Measurements from ENCODE around the gene RND2.
"Not testable (repeated sequence)": the region's sequence is repeated elsewhere in the genome, so short reads cannot be mapped to it uniquely, and the experiment has no call there.

The RND2 gene

GRCh38 chr17:43024407-43025289, at the start of gene RND2:
TSS of gene RND2 (plus strand) at chr17:43025231. CDS start at chr17:43025348, 117 bp downstream.
- DNase-seq (ENCODE audit: low read depth in 2 of 2): peak; percentile 68 to 69

- DNase-seq (ENCODE audit: low read depth in 2 of 2): no peak
Measured at GRCh38 chr17:42975265-42975664, 49.8 kb upstream of the RND2 start.

GRCh38 chr17:42975701-42976100, 49.3 kb upstream of the RND2 start:
- not testable (repeated sequence) for DNase-seq (ENCODE audit: low read depth in 2 of 2)

- DNase-seq (ENCODE audit: low read depth in 2 of 2): no peak
Measured at GRCh38 chr17:42979511-42980273, 45.3 kb upstream of the RND2 start, which contains the start of gene PTGES3L. TSS of gene PTGES3L (minus strand) at chr17:42980080. CDS start at chr17:42980053, 27 bp downstream.

GRCh38 chr17:42980274-42980765, 44.7 kb upstream of the RND2 start, which contains the start of gene RUNDC1:
TSS of gene RUNDC1 (plus strand) at chr17:42980565. CDS start at chr17:42980577, 12 bp downstream.
- DNase-seq (ENCODE audit: low read depth in 2 of 2): peak; percentile 86 to 88

- peak; percentile 21 to 43 for DNase-seq (ENCODE audit: low read depth in 2 of 2)
Measured at GRCh38 chr17:42980766-42981397, 44.1 kb upstream of the RND2 start.

GRCh38 chr17:42982266-42982665, 42.8 kb upstream of the RND2 start:
- DNase-seq (ENCODE audit: low read depth in 2 of 2): no peak

GRCh38 chr17:42985225-42985624, 39.8 kb upstream of the RND2 start:
- DNase-seq (ENCODE audit: low read depth in 2 of 2): no peak

GRCh38 chr17:42989141-42989540, 35.9 kb upstream of the RND2 start:
- DNase-seq (ENCODE audit: low read depth in 2 of 2): no peak

GRCh38 chr17:42989726-42990652, 35.0 kb upstream of the RND2 start:
- no peak for DNase-seq (ENCODE audit: low read depth in 2 of 2)

- DNase-seq (ENCODE audit: low read depth in 2 of 2): no peak
Measured at GRCh38 chr17:42991471-42991870, 33.6 kb upstream of the RND2 start.

- DNase-seq (ENCODE audit: low read depth in 2 of 2): no peak
Measured at GRCh38 chr17:42992872-42993271, 32.2 kb upstream of the RND2 start.

GRCh38 chr17:42993913-42994312, 31.1 kb upstream of the RND2 start:
- not testable (repeated sequence) for DNase-seq (ENCODE audit: low read depth in 2 of 2)

GRCh38 chr17:42997390-42997983, 27.5 kb upstream of the RND2 start:
- no peak for DNase-seq (ENCODE audit: low read depth in 2 of 2)

- DNase-seq (ENCODE audit: low read depth in 2 of 2): peak; percentile 93 to 97
Measured at GRCh38 chr17:42997984-42998938, 26.8 kb upstream of the RND2 start, which contains the start of gene RPL27. TSS of gene RPL27 (plus strand) at chr17:42998419. CDS start at chr17:42998751, 332 bp downstream.

- DNase-seq (ENCODE audit: low read depth in 2 of 2): no peak
Measured at GRCh38 chr17:42999003-42999525, 26.0 kb upstream of the RND2 start.

- not testable (repeated sequence) for DNase-seq (ENCODE audit: low read depth in 2 of 2)
Measured at GRCh38 chr17:43000894-43001293, 24.1 kb upstream of the RND2 start.

GRCh38 chr17:43003542-43004172, 21.4 kb upstream of the RND2 start:
- DNase-seq (ENCODE audit: low read depth in 2 of 2): no peak

Data from activated CD8-positive, alpha-beta memory T cell treated with anti-CD3 and anti-CD28 coated beads for 4 hours (primary cell).